Ovary (tissue), 3 donors: ENCODE measurements around the gene ABI3BP.

Source experiments
- EP300 ChIP-seq: sonication (generic); formaldehyde crosslinking; IDR thresholded peaks from one replicate; pipeline ENCODE4 v1.6.1; 2017; ENCODE audit warnings: antibody characterized with exemption
- TF ChIP-seq, protein P1 (sequence below), 3 donors: fragments of 450-650 bp in 2 of 3; fragments of 200-600 bp in 1 of 3; IDR thresholded peaks; one replicate each; pipeline versions ENCODE4 v1.5.1 to v1.8.0; 2016 to 2022; ENCODE audit warnings: antibody characterized with exemption in 3 of 3, mild to moderate bottlenecking in 1 of 3
- donor health status: DM: no; HTN: no; CAD: no.

DNA sequence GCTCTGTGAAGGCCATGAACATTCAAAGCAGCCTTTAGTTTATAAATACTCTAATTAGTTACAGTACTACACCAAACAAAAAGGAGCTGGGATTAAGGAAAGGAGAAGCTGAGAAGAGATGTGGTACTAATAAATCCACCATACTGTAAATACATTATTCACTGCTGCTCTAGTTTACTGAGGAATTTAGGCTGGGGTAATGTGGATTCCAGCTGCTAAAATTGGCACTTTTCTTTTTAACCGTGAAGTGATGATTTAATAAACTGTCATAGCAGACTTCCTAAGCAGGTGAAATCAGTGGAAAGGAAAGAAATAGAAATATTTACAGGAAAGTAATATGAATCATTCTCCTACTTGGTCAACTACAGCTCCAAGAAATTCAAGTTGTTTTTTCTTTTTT lies 195.2 kb downstream of the ABI3BP start:
- TF ChIP-seq, protein P1, sequence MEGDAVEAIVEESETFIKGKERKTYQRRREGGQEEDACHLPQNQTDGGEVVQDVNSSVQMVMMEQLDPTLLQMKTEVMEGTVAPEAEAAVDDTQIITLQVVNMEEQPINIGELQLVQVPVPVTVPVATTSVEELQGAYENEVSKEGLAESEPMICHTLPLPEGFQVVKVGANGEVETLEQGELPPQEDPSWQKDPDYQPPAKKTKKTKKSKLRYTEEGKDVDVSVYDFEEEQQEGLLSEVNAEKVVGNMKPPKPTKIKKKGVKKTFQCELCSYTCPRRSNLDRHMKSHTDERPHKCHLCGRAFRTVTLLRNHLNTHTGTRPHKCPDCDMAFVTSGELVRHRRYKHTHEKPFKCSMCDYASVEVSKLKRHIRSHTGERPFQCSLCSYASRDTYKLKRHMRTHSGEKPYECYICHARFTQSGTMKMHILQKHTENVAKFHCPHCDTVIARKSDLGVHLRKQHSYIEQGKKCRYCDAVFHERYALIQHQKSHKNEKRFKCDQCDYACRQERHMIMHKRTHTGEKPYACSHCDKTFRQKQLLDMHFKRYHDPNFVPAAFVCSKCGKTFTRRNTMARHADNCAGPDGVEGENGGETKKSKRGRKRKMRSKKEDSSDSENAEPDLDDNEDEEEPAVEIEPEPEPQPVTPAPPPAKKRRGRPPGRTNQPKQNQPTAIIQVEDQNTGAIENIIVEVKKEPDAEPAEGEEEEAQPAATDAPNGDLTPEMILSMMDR (IDR thresholded peaks at IDR 0.05) = no peak
- no peak for TF ChIP-seq EP300
